ENCODE results near the gene TIGD7.

GRCh38 chr16:3274490-3274889 is 30.7 kb downstream of the TIGD7 start:
- no peak for TF ChIP-seq POLR2A (IDR thresholded peaks at IDR 0.05)
- TF ChIP-seq, protein P1, sequence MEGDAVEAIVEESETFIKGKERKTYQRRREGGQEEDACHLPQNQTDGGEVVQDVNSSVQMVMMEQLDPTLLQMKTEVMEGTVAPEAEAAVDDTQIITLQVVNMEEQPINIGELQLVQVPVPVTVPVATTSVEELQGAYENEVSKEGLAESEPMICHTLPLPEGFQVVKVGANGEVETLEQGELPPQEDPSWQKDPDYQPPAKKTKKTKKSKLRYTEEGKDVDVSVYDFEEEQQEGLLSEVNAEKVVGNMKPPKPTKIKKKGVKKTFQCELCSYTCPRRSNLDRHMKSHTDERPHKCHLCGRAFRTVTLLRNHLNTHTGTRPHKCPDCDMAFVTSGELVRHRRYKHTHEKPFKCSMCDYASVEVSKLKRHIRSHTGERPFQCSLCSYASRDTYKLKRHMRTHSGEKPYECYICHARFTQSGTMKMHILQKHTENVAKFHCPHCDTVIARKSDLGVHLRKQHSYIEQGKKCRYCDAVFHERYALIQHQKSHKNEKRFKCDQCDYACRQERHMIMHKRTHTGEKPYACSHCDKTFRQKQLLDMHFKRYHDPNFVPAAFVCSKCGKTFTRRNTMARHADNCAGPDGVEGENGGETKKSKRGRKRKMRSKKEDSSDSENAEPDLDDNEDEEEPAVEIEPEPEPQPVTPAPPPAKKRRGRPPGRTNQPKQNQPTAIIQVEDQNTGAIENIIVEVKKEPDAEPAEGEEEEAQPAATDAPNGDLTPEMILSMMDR (IDR thresholded peaks at IDR 0.05) = no peak
- no peak for TF ChIP-seq POLR2AphosphoS5 (IDR thresholded peaks at IDR 0.05; ENCODE audit: insufficient read depth in 1 of 2, low read depth in 1 of 2)
